Medulla oblongata (tissue), 1 donor: ENCODE data around the gene PIK3CD.
"Not testable (repeated sequence)": the region's sequence is repeated elsewhere in the genome, so short reads cannot be mapped to it uniquely, and the experiment has no call there.

ENCODE experiments used
- DNase-seq: peaks from one replicate; pipeline ENCODE4 v3.0.0-alpha.2; 2015; ENCODE audit errors: extremely low spot score

The PIK3CD gene

GRCh38 chr1:9688599-9688998 lies 37.1 kb downstream of the PIK3CD start:
- DNase-seq: no peak

- peak; percentile 39 for DNase-seq
Measured at GRCh38 chr1:9689011-9689706, 37.6 kb downstream of the PIK3CD start.

GRCh38 chr1:9689971-9690381 lies 38.4 kb downstream of the PIK3CD start:
- DNase-seq: no peak

DNA sequence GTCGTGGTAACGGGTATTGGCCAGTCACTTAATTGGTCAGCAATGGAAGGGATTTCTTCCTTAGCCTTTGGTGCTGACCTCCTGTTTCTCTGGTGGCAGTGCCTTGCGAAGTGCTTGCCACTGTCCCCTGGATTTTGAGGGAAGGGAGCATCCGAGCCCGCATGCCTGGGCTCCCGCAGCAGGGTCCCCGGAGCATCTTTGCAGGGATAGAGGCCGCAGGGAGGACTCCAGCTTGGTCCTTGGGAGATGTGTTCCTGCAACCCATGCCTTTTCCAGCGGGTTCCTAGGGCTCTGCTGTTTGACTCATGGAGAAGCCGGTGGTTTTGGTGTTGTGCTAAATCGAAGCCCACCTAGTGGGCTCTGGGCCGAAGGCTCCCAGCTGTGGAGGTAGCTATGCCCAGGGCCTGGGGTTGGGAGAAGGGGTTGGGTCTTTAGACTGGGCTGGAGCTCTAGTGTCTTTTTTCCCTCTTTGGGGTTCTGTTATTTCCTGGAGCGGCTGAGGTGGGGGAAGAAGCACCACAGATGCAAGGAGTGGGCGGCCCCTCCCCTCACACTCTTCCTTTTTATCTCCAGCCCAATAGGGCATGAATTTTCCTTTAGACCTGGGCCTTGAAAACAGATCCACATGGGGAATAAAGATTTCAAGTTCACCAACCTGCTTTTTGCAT lies 39.0 kb downstream of the PIK3CD start:
- DNase-seq: no peak

DNA sequence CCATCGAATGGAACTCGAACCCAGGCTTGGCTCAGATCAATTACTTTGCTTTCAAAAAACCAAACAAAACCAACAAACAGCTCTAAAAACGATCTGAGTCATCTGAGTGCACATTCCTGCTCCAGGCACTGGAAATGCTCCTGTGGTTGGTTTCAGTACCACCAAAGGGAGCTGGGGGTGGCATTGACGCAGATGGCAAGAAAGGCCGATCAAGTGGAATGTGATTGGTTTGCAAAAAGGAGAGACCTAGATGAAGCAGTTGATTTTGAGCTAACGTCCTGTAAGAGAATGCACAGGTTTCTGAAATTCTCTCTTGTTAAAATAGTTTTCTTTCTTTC lies 39.5 kb downstream of the PIK3CD start:
- no peak for DNase-seq

GRCh38 chr1:9691691-9692090 lies 40.2 kb downstream of the PIK3CD start:
- DNase-seq: no peak

- DNase-seq: no peak
Measured at GRCh38 chr1:9696793-9697192, 45.3 kb downstream of the PIK3CD start.

- no peak for DNase-seq
Measured at GRCh38 chr1:9699361-9699760, 47.8 kb downstream of the PIK3CD start.

DNA sequence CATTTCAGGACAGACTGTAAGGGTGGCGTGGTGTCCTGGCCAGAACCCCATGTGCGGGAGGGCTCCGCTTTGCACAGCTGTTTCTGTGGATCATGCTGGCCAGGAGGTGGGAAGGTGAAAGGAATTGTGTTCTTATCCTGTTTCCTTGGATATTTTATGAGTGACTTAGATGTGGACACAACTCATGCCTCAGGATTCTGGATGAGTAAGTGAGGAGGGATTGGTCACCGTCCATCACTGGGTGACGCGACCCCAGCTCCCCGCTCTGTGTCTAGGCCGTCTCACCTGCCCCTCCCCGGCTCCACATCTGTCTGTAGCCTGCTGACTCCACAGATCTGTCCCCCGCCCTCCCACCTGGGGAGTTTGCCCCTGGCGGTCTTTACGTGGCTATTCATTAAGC lies 48.8 kb downstream of the PIK3CD start:
- no peak for DNase-seq

DNA sequence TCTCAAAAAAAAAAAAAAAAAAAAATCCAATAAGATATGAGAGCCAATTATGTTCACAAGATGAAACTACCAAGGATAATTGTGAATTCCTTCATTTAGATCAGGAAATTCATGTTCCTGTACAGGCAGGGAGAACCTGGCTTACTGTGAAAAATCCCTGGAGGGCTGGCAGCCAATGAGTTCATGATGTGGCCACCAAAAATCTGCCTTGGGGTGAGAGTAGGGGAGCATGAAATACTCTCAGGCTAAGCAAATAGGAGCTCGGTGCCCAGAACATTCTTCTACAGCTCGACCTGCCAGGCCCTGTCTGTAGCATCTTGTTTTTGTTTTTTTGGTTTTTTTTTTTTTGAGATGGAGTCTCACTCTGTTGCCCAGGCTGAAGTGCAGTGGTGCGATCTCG lies 50.1 kb downstream of the PIK3CD start:
- no peak for DNase-seq

- no peak for DNase-seq
Measured at GRCh38 chr1:9703165-9703509, 51.6 kb downstream of the PIK3CD start.

GRCh38 chr1:9703681-9704080 lies 52.1 kb downstream of the PIK3CD start:
- no peak for DNase-seq

GRCh38 chr1:9705337-9706093 lies 54.0 kb downstream of the PIK3CD start:
- no peak for DNase-seq

DNA sequence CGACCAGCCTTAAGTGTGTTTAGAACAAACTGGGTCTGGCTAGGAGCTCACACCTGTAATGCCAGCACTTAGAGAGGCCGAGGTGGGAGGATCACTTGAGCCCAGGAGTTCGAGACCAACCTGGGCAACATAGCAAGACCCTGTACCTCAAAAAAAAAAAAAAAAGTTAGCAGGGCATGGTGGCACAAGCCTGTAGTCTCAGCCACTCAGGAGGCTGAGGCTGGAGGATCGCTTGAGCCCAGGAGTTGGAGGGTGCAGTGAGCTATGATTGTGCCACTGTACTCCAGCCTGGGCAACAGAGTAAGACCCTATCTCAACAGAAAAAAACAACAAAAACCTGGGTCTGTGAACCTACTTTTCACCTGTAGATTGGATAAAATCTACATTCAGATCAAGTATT lies 54.6 kb downstream of the PIK3CD start:
- DNase-seq: no peak

DNA sequence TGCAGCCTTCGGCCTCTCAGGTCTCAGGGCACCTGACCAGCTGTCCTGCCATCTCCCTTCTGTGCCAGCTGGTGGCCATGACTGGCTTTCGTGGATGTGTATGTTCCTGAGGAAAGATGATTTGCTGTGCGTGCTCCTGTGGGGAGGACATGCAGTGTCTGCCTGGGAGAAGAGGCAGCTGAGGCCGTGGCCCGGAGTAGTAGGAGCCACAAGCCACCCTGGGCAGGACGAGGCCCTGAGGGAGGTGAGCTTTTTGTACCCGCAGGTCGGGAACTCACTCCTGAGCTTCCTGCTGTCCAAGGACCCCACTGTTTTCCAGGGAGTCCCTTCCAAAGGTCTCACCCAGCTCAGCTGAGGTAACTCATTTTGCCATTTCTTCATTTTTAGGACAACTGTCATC lies 58.5 kb downstream of the PIK3CD start:
- DNase-seq: no peak

GRCh38 chr1:9711466-9712020 lies 60.0 kb downstream of the PIK3CD start:
- no peak for DNase-seq

- not testable (repeated sequence) for DNase-seq
Measured at GRCh38 chr1:9712767-9713166, 61.2 kb downstream of the PIK3CD start.

DNA sequence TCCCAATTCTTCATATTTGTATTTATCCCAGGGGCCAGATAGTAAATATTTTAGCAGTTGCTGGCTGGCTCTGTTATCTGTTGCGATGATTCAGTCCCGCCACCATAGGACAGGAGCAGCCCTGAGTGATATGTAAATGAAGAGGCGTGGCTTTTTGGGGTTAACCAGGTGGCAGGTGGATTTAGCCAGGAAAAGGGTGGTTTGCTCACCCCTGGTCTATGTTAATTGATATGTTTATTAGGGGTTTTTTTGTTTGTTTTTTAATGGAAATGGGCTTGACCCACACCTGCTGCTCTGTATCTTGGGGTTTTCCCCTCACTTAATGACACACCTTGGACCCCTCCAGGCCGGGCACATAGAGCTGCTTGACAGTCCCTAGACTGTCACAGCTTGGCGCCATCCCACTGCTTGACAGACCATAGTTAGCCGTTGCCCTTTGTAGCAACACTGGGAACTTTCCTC lies 62.8 kb downstream of the PIK3CD start:
- no peak for DNase-seq

GRCh38 chr1:9715536-9716226 lies 64.2 kb downstream of the PIK3CD start:
- no peak for DNase-seq

- DNase-seq: no peak
Measured at GRCh38 chr1:9716404-9717192, 65.1 kb downstream of the PIK3CD start.
